ENCODE measurements around the gene C5AR1.
"Not testable (repeated sequence)": the region's sequence is repeated elsewhere in the genome, so short reads cannot be mapped to it uniquely, and the experiment has no call there.

The C5AR1 gene

GRCh38 chr19:47309608-47310007 is at the start of gene C5AR1:
C5AR1 (plus strand) TSS chr19:47309861; CDS start chr19:47309896, 35 bp downstream.
- DNase-seq, result peak; percentile 29

- no peak for DNase-seq
These were observed 49.2 kb upstream of the C5AR1 start for GRCh38 chr19:47260476-47260875.

- peak; percentile 71 for DNase-seq
These were observed 47.5 kb upstream of the C5AR1 start for GRCh38 chr19:47261946-47262793.

- DNase-seq, result no peak
These were observed 45.0 kb upstream of the C5AR1 start for GRCh38 chr19:47264629-47265028.

GRCh38 chr19:47266401-47266941 is 43.2 kb upstream of the C5AR1 start:
- no peak for DNase-seq

- no peak for DNase-seq
These were observed 42.3 kb upstream of the C5AR1 start for GRCh38 chr19:47267350-47267759.

GRCh38 chr19:47268028-47268427 is 41.6 kb upstream of the C5AR1 start:
- no peak for DNase-seq

GRCh38 chr19:47269596-47269995 is 40.1 kb upstream of the C5AR1 start:
- DNase-seq, result no peak

GRCh38 chr19:47270408-47270807 is 39.3 kb upstream of the C5AR1 start:
- no peak for DNase-seq

GRCh38 chr19:47271949-47272348 is 37.7 kb upstream of the C5AR1 start:
- DNase-seq, result no peak

GRCh38 chr19:47272448-47273312 is 37.0 kb upstream of the C5AR1 start:
- peak; percentile 81 for DNase-seq

GRCh38 chr19:47273313-47274070 is 36.2 kb upstream of the C5AR1 start:
- DNase-seq, result peak; percentile 99

- peak; percentile 97 for DNase-seq
These were observed 35.4 kb upstream of the C5AR1 start, which contains the start of gene INAFM1 for GRCh38 chr19:47274071-47274890. INAFM1 (plus strand) TSS chr19:47274885; CDS start chr19:47274920, 35 bp downstream.

- DNase-seq, result no peak
These were observed 34.5 kb upstream of the C5AR1 start for GRCh38 chr19:47274891-47275761.

- no peak for DNase-seq
These were observed 33.7 kb upstream of the C5AR1 start for GRCh38 chr19:47275791-47276461.

- DNase-seq, result not testable (repeated sequence)
These were observed 33.1 kb upstream of the C5AR1 start for GRCh38 chr19:47276513-47276912.

GRCh38 chr19:47280183-47280797 is 29.4 kb upstream of the C5AR1 start:
- DNase-seq, result peak; percentile 62

GRCh38 chr19:47283405-47284059 is 26.1 kb upstream of the C5AR1 start:
- DNase-seq, result no peak

GRCh38 chr19:47284324-47284899 is 25.2 kb upstream of the C5AR1 start:
- DNase-seq, result peak; percentile 75
